Measurements from ENCODE around the gene APCDD1L. TPM values are rescaled to one million over a fixed set of nuclear protein-coding genes. Genes with fewer than 3 reads are reported as not detected.

Gene APCDD1L
- polyA plus RNA-seq, 1 donor from 2014 or later, result not detected

DNA sequence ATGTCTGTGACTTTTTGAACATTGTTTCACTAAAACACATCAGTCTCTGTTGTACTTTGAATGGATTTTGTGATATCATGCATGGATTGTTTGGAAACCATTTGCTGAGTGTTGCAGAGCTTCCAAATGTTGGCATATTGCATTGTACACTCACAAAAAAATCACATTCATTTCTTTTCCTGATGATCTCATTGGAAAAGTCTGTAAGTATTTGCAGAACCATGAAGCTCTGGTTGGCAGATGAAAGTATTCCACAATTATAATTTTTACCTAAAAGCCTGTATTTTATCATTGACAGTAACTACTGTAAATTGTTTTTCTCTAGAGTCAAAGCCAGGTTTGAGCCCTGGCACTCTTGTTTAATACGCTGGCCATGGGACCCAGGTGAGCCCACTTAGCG lies 84.1 kb downstream of the APCDD1L start:
- no peaks in the 10 kb centered on the region for H4K20me1 ChIP-seq (ENCODE audit: insufficient read depth)
- H3K27ac ChIP-seq (ENCODE audit: low read length), result no peak overlapping the region
- H3K9me2 ChIP-seq (ENCODE audit: insufficient read depth, low read length), result no peaks in the 10 kb centered on the region
- H3K9me3 ChIP-seq (ENCODE audit: low read length), result peaks cover 6% of the 10 kb centered on the region
- no peak overlapping the region for H3K4me3 ChIP-seq (ENCODE audit: low read length)
- H2AFZ ChIP-seq (ENCODE audit: low read depth, low read length), result no peak overlapping the region
- no peaks in the 10 kb centered on the region for H3K27me3 ChIP-seq (ENCODE audit: insufficient read depth, low read depth, low read length)
- H3K36me3 ChIP-seq (ENCODE audit: insufficient read depth, low read length), result no peaks in the 10 kb centered on the region
- TF ChIP-seq REST (IDR thresholded peaks at IDR 0.05; ENCODE audit: borderline replicate concordance), result no peak
- TF ChIP-seq RAD21 (conservative IDR thresholded peaks at IDR 0.05), result no peak
- no peak for TF ChIP-seq SMC3 (conservative IDR thresholded peaks at IDR 0.05; ENCODE audit: poor library complexity)
- no peak for TF ChIP-seq POLR2AphosphoS5 (IDR thresholded peaks at IDR 0.05)
- no peak for TF ChIP-seq EP300 (conservative IDR thresholded peaks at IDR 0.05; ENCODE audit: poor library complexity, severe bottlenecking)
- no peak for TF ChIP-seq CTCF (IDR thresholded peaks at IDR 0.05; ENCODE audit: poor library complexity, severe bottlenecking)
- TF ChIP-seq EZH2 (IDR thresholded peaks at IDR 0.05; ENCODE audit: borderline replicate concordance, insufficient read depth, low read length, poor library complexity, severe bottlenecking), result no peak
- TF ChIP-seq MXI1 (conservative IDR thresholded peaks at IDR 0.05; ENCODE audit: poor library complexity, severe bottlenecking), result no peak
- no peak for TF ChIP-seq TAF1 (IDR thresholded peaks at IDR 0.05; ENCODE audit: low read depth)
- peaks cover 19% of the 10 kb centered on the region for H3K79me2 ChIP-seq (replicated peaks; ENCODE audit: insufficient read depth, low read length)
- H3K4me2 ChIP-seq (ENCODE audit: low read length), result no peak overlapping the region
- H3F3A ChIP-seq (ENCODE audit: insufficient read depth, low read length, poor library complexity, severe bottlenecking), result no peaks in the 10 kb centered on the region
- H3K9ac ChIP-seq (ENCODE audit: low read length), result no peak overlapping the region

GRCh38 chr20:58429303-58429702 lies 85.9 kb downstream of the APCDD1L start:
- H3K9me3 ChIP-seq (ENCODE audit: low read length), result peaks cover 6% of the 10 kb centered on the region
- no peak overlapping the region for H3K4me3 ChIP-seq (ENCODE audit: low read length)
- no peaks in the 10 kb centered on the region for H4K20me1 ChIP-seq (ENCODE audit: insufficient read depth)
- H3F3A ChIP-seq (ENCODE audit: insufficient read depth, low read length, poor library complexity, severe bottlenecking), result no peaks in the 10 kb centered on the region
- H3K27me3 ChIP-seq (ENCODE audit: insufficient read depth, low read depth, low read length), result no peaks in the 10 kb centered on the region
- H3K27ac ChIP-seq (ENCODE audit: low read length), result no peak overlapping the region
- H2AFZ ChIP-seq (ENCODE audit: low read depth, low read length), result no peak overlapping the region
- H3K9me2 ChIP-seq (ENCODE audit: insufficient read depth, low read length), result no peaks in the 10 kb centered on the region
- TF ChIP-seq EZH2 (IDR thresholded peaks at IDR 0.05; ENCODE audit: borderline replicate concordance, insufficient read depth, low read length, poor library complexity, severe bottlenecking), result no peak
- TF ChIP-seq CTCF (IDR thresholded peaks at IDR 0.05; ENCODE audit: poor library complexity, severe bottlenecking), result no peak
- TF ChIP-seq SMC3 (conservative IDR thresholded peaks at IDR 0.05; ENCODE audit: poor library complexity), result no peak
- no peak overlapping the region for H3K9ac ChIP-seq (ENCODE audit: low read length)
- H3K79me2 ChIP-seq (replicated peaks; ENCODE audit: insufficient read depth, low read length), result peaks cover 19% of the 10 kb centered on the region
- no peaks in the 10 kb centered on the region for H3K36me3 ChIP-seq (ENCODE audit: insufficient read depth, low read length)
- no peak overlapping the region for H3K4me2 ChIP-seq (ENCODE audit: low read length)

All from neural cell (in vitro differentiated cells).